ENCODE results near the gene DHRSX.

GRCh38 chrX:2521092-2521926 is 20.5 kb upstream of the DHRSX start:
- TF ChIP-seq EZH2 (IDR thresholded peaks at IDR 0.05): no peak
- no peak for TF ChIP-seq POLR2AphosphoS5 (IDR thresholded peaks at IDR 0.05; ENCODE audit: borderline replicate concordance, low read depth, low read length)
- TF ChIP-seq FOXP2 (optimal IDR thresholded peaks at IDR 0.05; ENCODE audit: control extremely low read depth, extremely low read length, insufficient read depth): no peak

Measured in SK-N-MC (cell line).